Left lung (tissue), 10 donors: ENCODE measurements around the gene OPA3. TPM values are rescaled to one million over a fixed set of nuclear protein-coding genes. Genes with fewer than 3 reads are reported as not detected.

Experiments used
- ATAC-seq: fragments of 200-7000 bp; cut with Tn5 transposase; one replicate; pipeline ENCODE4 v1.9.1; 2020; ENCODE audit warnings: moderate library complexity
- DNase-seq, 4 donors: peaks; one replicate each; pipeline ENCODE4 v3.0.0-alpha.2; 2013 to 2020
- H3K27ac ChIP-seq, 2 donors: fragments of 200-600 bp; sonication (generic) in 1 of 2; one replicate each; pipeline versions ENCODE4 v1.5.0 to v1.8.0; 2020 to 2021
- H3K27me3 ChIP-seq, 2 donors: fragments of 200-600 bp; sonication (generic) in 1 of 2; one replicate each; pipeline versions ENCODE4 v1.5.0 to v1.8.0; 2020 to 2021
- H3K36me3 ChIP-seq, 2 donors: fragments of 200-600 bp; sonication (generic) in 1 of 2; one replicate each; pipeline versions ENCODE4 v1.5.0 to v1.8.0; 2020 to 2021
- H3K4me1 ChIP-seq, 2 donors: fragments of 200-600 bp; one replicate each; pipeline ENCODE4 v1.8.0; 2021
- H3K4me3 ChIP-seq, 2 donors: fragments of 200-600 bp; sonication (generic) in 1 of 2; one replicate each; pipeline versions ENCODE4 v1.5.0 to v1.8.0; 2020 to 2021; ENCODE audit warnings: mild to moderate bottlenecking in 1 of 2
- H3K9me3 ChIP-seq, 2 donors: fragments of 200-600 bp; sonication (generic) in 1 of 2; one replicate each; pipeline versions ENCODE4 v1.5.0 to v1.8.0; 2020 to 2021
- CTCF ChIP-seq, 2 donors: fragments of 200-600 bp; sonication (generic) in 1 of 2; IDR thresholded peaks; one replicate each; pipeline versions ENCODE4 v1.5.0 to v1.8.0; 2021; ENCODE audit warnings: antibody characterized with exemption in 2 of 2
- intact Hi-C, 2 donors: fragments of 100-400 bp; cut with DNase I; formaldehyde crosslinking; loops; one replicate each; pipeline versions ENCODE4 v1.11.2 to v1.14.2; 2022
- polyA plus RNA-seq, 6 donors: library from polyadenylated mRNA; unstranded; fragments of 120-200 nt; gene quantifications; one replicate each; pipeline ENCODE4 v1.2.1, GENCODE V29; 2013; ENCODE audit not compliant: insufficient read length in 6 of 6
- total RNA-seq, 2 donors: library from RNA; stranded (reverse); fragmentation: NEBNext Ultra II Directional; extraction: Animal tissue kit (Norgen Biotek cat#: 25700); gene quantifications; one replicate each; pipeline ENCODE4 v1.2.1, GENCODE V29; 2021
- donor health status: DM: no; HTN: yes; CAD: no.
- donor health status: DM: no; HTN: no; CAD: no.

Gene OPA3
- total and polyA plus RNA-seq, 8 donors = 4.8 to 17.9 (median 7.2) TPM

GRCh38 chr19:45506989-45507871 is 77.4 kb downstream of the OPA3 start, which contains the start of gene VASP:
VASP (plus strand) TSS chr19:45507479; CDS start chr19:45507772, 293 bp downstream.
- H3K4me1 ChIP-seq = peaks cover 8 to 68% of the 10 kb centered on the region in 2 donors
- peaks cover 0 to 9% of the 10 kb centered on the region in 2 donors for H3K36me3 ChIP-seq
- H3K9me3 ChIP-seq = no peaks in the 10 kb centered on the region
- intact Hi-C loops = no loop called here
- ATAC-seq (peak; percentile 81), DNase-seq (peak; percentile 77 to 97 (median 88))
- H3K27ac ChIP-seq = peak within 1 kb of the TSS; percentile 86 to 98
- TF ChIP-seq CTCF (IDR thresholded peaks at IDR 0.05) = no peak
- no peaks in the 10 kb centered on the region for H3K27me3 ChIP-seq
- H3K4me3 ChIP-seq = peak within 1 kb of the TSS; percentile 96 to 100

- no peaks in the 10 kb centered on the region for H3K9me3 ChIP-seq
- peak overlapping the region; percentile 96 to 100 for H3K4me3 ChIP-seq
- H3K4me1 ChIP-seq = peaks cover 8 to 66% of the 10 kb centered on the region in 2 donors
- peak; percentile 86 for ATAC-seq
- peak; percentile 84 to 100 (median 95) for DNase-seq
- no peaks in the 10 kb centered on the region for H3K27me3 ChIP-seq
- TF ChIP-seq CTCF (IDR thresholded peaks at IDR 0.05) = peak; percentile 25 to 26
- H3K36me3 ChIP-seq = peaks cover 0 to 9% of the 10 kb centered on the region in 2 donors
- intact Hi-C loops = no loop called here
- peak overlapping the region; percentile 86 to 98 for H3K27ac ChIP-seq
Measured at GRCh38 chr19:45506246-45506988, 78.2 kb downstream of the OPA3 start.

DNA sequence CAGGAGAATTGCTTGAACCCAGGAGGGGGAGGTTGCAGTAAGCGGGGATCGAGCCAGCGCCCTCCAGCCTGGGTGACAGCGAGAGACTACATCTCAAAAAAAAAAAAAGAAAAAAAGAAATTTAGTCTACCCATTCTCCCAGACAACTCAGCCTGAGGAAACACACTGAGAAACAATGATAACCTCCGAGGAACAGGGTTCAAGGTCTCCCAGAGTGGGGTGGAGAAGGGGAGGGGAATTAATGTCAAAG is 78.7 kb downstream of the OPA3 start:
- DNase-seq = no peak
- H3K36me3 ChIP-seq = peaks cover 0 to 9% of the 10 kb centered on the region in 2 donors
- peaks cover 8 to 66% of the 10 kb centered on the region in 2 donors for H3K4me1 ChIP-seq
- peaks cover 0 to 4% of the 10 kb centered on the region in 2 donors for H3K27me3 ChIP-seq
- no peak for TF ChIP-seq CTCF (IDR thresholded peaks at IDR 0.05)
- no peak for ATAC-seq
- H3K9me3 ChIP-seq = no peaks in the 10 kb centered on the region
- H3K27ac ChIP-seq = peak overlapping the region; percentile 86 to 98
- intact Hi-C loops = no loop called here
- peak overlapping the region; percentile 96 to 100 for H3K4me3 ChIP-seq

DNA sequence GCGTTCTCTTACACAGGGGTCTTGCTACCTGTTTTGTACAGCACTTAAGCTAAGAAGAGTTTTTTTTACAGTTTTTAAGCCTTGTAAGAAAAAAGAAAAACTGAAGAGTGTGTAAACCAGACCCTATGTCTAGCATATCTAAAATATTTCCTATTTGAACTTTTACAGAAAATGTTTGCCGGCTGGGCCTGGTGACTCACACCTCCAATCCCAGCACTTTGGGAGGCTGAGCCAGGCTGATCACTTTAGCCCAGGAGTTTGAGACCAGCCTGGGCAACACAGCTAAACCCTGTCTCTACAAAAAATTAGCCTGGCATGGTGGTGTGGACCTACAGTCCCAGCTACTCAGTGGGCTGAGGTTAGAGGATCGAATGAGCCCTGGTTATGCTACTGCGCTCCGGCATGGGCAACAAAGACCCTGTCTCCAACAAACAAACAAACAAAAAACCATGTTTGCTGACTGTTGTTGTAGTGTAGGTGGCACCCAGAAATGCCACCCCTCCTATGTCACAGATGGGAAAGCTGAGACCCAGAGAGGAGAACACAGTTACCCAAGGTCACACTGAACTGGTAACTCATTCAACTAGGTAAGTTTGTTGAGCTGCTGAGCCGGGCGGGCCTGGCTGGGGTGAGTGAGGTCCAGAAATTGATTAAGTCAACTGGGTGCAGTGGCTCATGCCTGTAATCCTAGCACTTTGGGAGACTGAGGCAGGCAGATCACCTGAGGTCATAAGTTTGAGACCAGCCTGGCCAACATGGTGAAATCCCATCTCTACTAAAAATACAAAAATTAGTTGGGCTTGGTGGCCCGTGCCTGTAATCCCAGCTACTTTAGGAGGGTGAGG is 79.2 kb downstream of the OPA3 start:
- intact Hi-C loops = no loop called here
- no peak overlapping the region for H3K4me3 ChIP-seq
- H3K9me3 ChIP-seq = no peaks in the 10 kb centered on the region
- no peak for TF ChIP-seq CTCF (IDR thresholded peaks at IDR 0.05)
- ATAC-seq (no peak), DNase-seq (no peak)
- H3K36me3 ChIP-seq = peaks cover 0 to 4% of the 10 kb centered on the region in 2 donors
- H3K4me1 ChIP-seq = peaks cover 8 to 66% of the 10 kb centered on the region in 2 donors
- H3K27ac ChIP-seq = peak overlapping the region; percentile 86 to 98
- peaks cover 0 to 8% of the 10 kb centered on the region in 2 donors for H3K27me3 ChIP-seq
